Panc1 (cell line): Measurements from ENCODE around the gene FRMD1. TPM values are rescaled to one million over a fixed set of nuclear protein-coding genes. Genes with fewer than 3 reads are reported as not detected.
A peak's percentile ranks its signal among the peaks of the same experiment; 100 is the strongest.

Source experiments
- ATAC-seq: fragments of 200-7000 bp; cut with Tn5 transposase; 2 replicates; pipeline ENCODE4 v1.9.1; 2020; ENCODE audit warnings: mild to moderate bottlenecking, moderate library complexity
- BruUV-seq: library from RNA; stranded (reverse); fragments of 400-500 nt; replicated peaks from 2 replicates; lab custom pipeline; 2021; lab: Mats Ljungman, UMichigan
- CTCF ChIA-PET: fragments of 300-600 bp; sonication (Branson Sonifier 250); formaldehyde crosslinking; loops from one replicate; lab custom pipeline; 2022; ENCODE audit warnings: antibody characterized with exemption; lab: Charles Lee
- POLR2A ChIA-PET: fragments of 300-600 bp; sonication (Branson Sonifier 250); formaldehyde crosslinking; loops from one replicate; lab custom pipeline; 2022; ENCODE audit warnings: antibody characterized with exemption; lab: Charles Lee
- DNase-seq: peaks from one replicate; pipeline ENCODE4 v3.0.0-alpha.2; 2010; ENCODE audit warnings: low read depth, low spot score
- H3K27ac ChIP-seq: 2 replicates; pipeline ENCODE4 v1.5.1; 2011; ENCODE audit warnings: mild to moderate bottlenecking, low read length, inconsistent platforms
- H3K27me3 ChIP-seq: fragments of 200-500 bp; sonication (Bioruptor generic); 2 replicates; pipeline ENCODE4 v1.6.0; 2014; ENCODE audit warnings: low read length, inconsistent platforms; ENCODE audit not compliant: control insufficient read depth, insufficient read depth
- H3K36me3 ChIP-seq: fragments of 200-500 bp; sonication (Bioruptor generic); 2 replicates; pipeline ENCODE4 v1.5.1; 2014; ENCODE audit warnings: inconsistent platforms, mild to moderate bottlenecking, low read length, moderate library complexity; ENCODE audit not compliant: control insufficient read depth, insufficient read depth
- H3K4me1 ChIP-seq: 2 replicates; pipeline ENCODE4 v1.5.1; 2011; ENCODE audit warnings: inconsistent platforms, mild to moderate bottlenecking, low read length, moderate library complexity; ENCODE audit not compliant: control insufficient read depth, insufficient read depth
- H3K4me3 ChIP-seq, 2 experiments: 2 replicates each; pipeline ENCODE4 v1.5.1; 2011 to 2012; ENCODE audit warnings: low read depth in 2 of 2, low read length in 2 of 2, mild to moderate bottlenecking in 2 of 2, inconsistent platforms in 1 of 2, moderate library complexity in 1 of 2
- H3K9me3 ChIP-seq: fragments of 200-500 bp; sonication (Bioruptor generic); 2 replicates; pipeline ENCODE4 v1.5.1; 2014; ENCODE audit warnings: low read depth, mild to moderate bottlenecking, inconsistent platforms, low read length, moderate library complexity; ENCODE audit not compliant: control insufficient read depth, insufficient read depth
- CTCF ChIP-seq: fragments of 450-650 bp; IDR thresholded peaks from 2 replicates; pipeline ENCODE4 v1.5.1; 2017; ENCODE audit warnings: mild to moderate bottlenecking
- POLR2AphosphoS5 ChIP-seq: IDR thresholded peaks from 2 replicates; pipeline ENCODE4 v1.6.1; 2012; ENCODE audit warnings: mild to moderate bottlenecking, low read depth, low read length, moderate library complexity
- REST ChIP-seq, 2 experiments: IDR thresholded peaks; 2 replicates each; pipeline ENCODE4 v1.6.1; 2011 to 2012; ENCODE audit warnings: low read depth in 2 of 2, control low read depth in 1 of 2, low read length in 1 of 2, mild to moderate bottlenecking in 1 of 2, moderate library complexity in 1 of 2; ENCODE audit not compliant: insufficient read depth in 1 of 2
- SIN3A ChIP-seq: IDR thresholded peaks from 2 replicates; pipeline ENCODE4 v1.6.1; 2012; ENCODE audit warnings: low read depth, mild to moderate bottlenecking, low read length, moderate library complexity, borderline replicate concordance; ENCODE audit not compliant: insufficient read depth
- TCF7L2 ChIP-seq: IDR thresholded peaks from 2 replicates; pipeline ENCODE4 v1.6.1; 2011; ENCODE audit warnings: mild to moderate bottlenecking, low read depth, low read length, inconsistent platforms
- in situ Hi-C: cut with HindIII; loops from 2 replicates; pipeline ENCODE4 v1.10.0; 2016; ENCODE audit warnings: low sequenced_read_pairs, low pct_unique_long_range_greater_than_20kb
- intact Hi-C: fragments of 100-400 bp; cut with micrococcal nuclease; formaldehyde crosslinking; loops from one replicate; pipeline ENCODE4 v1.10.0; 2022; ENCODE audit not compliant: unreplicated experiment
- total RNA-seq: library from RNA; stranded (reverse); gene quantifications from one replicate; pipeline ENCODE4 v1.2.1, GENCODE V29; 2021; ENCODE audit not compliant: unreplicated experiment

Gene FRMD1
- total RNA-seq, 1 experiment from 2014 or later: 0.15 TPM

GRCh38 chr6:168037242-168037641 is 41.8 kb downstream of the FRMD1 start:
- no peaks in the 10 kb centered on the region for H3K9me3 ChIP-seq
- DNase-seq: no peak
- in situ Hi-C loops: no loop called here
- intact Hi-C loops: no loop called here
- no peak overlapping the region for H3K4me3 ChIP-seq
- no peaks in the 10 kb centered on the region for H3K27me3 ChIP-seq
- ChIA-PET POLR2A (no interaction called here), CTCF (no interaction called here)
- BruUV-seq: no TSS peak
- TF ChIP-seq CTCF (no peak), SIN3A (no peak), TCF7L2 (no peak), REST (IDR thresholded peaks at IDR 0.05; ENCODE audit: insufficient read depth in 1 of 2, low read depth in 2 of 2, low read length in 1 of 2) (no peak), POLR2AphosphoS5 (no peak)
- peaks cover 22% of the 10 kb centered on the region for H3K4me1 ChIP-seq
- no peak overlapping the region for H3K27ac ChIP-seq
- no peaks in the 10 kb centered on the region for H3K36me3 ChIP-seq
- no peak for ATAC-seq

- Histone ChIP-seq H3K9me3 (no peaks in the 10 kb centered on the region), H3K4me1 (peaks cover 28% of the 10 kb centered on the region), H3K27ac (peak overlapping the region; percentile 87), H3K27me3 (no peaks in the 10 kb centered on the region), H3K36me3 (no peaks in the 10 kb centered on the region), H3K4me3 (peak overlapping the region; percentile 54 to 85)
- ChIA-PET CTCF (interaction anchor here (0.6 kb wide), 1 partner anchor 10 kb away, joined by 3 read pairs; no protein-coding TSS in a partner anchor), POLR2A (interaction anchor here (0.6 to 1.4 kb wide), 3 partner anchors 28 to 372 kb away, joined by 4 to 12 read pairs (median 10); no protein-coding TSS in a partner anchor)
- DNase-seq (no peak), ATAC-seq (peak; percentile 74)
- intact Hi-C loops: no loop called here
- no TSS peak for BruUV-seq
- TF ChIP-seq POLR2AphosphoS5 (no peak; the same call in 1 of the 2 replicates), CTCF (no peak), SIN3A (no peak), TCF7L2 (no peak), REST (IDR thresholded peaks at IDR 0.05; ENCODE audit: insufficient read depth in 1 of 2, low read depth in 2 of 2, low read length in 1 of 2) (no peak)
- in situ Hi-C loops: no loop called here
Measured at GRCh38 chr6:168035661-168036545, 43.1 kb downstream of the FRMD1 start.
